ENCODE measurements around the gene ANKRD60.

- TF ChIP-seq POLR2AphosphoS5 (IDR thresholded peaks at IDR 0.05) = no peak
- no peak for TF ChIP-seq EP300 (IDR thresholded peaks at IDR 0.05)
- TF ChIP-seq CTCF (IDR thresholded peaks at IDR 0.05) = no peak
These were observed 4.4 kb downstream of the ANKRD60 start for GRCh38 chr20:58224097-58224496.
